Ureter (tissue), 1 donor: Measurements from ENCODE around the gene FDXACB1. TPM values are rescaled to one million over a fixed set of nuclear protein-coding genes. Genes with fewer than 3 reads are reported as not detected.
"Not testable (repeated sequence)": the region's sequence is repeated elsewhere in the genome, so short reads cannot be mapped to it uniquely, and the experiment has no call there.

Experiments
- DNase-seq: peaks from one replicate; pipeline ENCODE4 v3.0.0-alpha.2; 2020; ENCODE audit warnings: low spot score
- total RNA-seq: library from RNA; stranded (reverse); gene quantifications from one replicate; pipeline ENCODE4 v1.2.4, GENCODE V29; 2023
- donor health status: DM: yes; HTN: yes; CAD: no.

Gene FDXACB1
- total RNA-seq, 1 donor from 2014 or later, result 3.8 TPM

DNA sequence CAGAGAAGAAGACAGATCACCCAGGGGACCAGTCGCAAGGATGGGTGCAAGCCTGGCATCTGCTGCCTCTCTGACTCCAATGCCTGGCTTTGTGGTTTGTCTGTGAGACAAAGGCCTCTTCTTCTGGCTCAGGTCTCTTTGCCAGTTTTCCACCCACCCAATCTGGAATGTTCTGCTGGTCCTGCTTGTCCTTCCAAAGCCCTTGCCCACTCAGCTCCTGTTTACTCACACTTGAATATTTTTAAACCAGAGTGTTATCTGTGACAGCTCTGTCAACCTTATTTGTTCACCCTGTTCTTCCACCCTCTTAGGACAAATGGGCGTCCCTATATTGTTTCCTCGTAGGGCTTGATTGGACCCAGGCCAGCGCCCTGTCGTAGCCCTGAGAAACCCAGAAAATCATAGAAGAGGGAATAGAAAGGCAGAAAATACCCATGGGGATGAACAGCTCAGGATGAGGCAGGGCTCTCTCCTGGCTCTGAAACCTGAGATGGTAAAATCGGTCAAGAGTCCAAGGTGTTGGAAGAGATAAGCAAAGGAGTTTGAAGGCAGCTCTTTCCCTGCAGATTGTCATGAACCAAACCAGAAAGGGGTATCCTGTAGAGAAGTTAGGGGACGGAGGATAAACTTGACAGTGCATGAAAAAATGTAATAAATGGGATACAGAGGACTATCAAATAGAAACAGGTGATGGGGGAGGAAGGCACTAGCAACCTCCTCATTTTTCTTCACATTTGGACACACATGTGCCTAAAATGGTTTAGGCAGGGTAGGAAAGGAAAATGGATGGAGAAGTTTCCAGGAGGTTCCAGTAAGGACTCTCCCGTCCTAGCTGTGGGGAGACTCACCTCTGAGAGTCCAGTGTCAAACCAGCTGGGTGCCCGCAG, 32.0 kb upstream of the FDXACB1 start:
- DNase-seq, result no peak

DNA sequence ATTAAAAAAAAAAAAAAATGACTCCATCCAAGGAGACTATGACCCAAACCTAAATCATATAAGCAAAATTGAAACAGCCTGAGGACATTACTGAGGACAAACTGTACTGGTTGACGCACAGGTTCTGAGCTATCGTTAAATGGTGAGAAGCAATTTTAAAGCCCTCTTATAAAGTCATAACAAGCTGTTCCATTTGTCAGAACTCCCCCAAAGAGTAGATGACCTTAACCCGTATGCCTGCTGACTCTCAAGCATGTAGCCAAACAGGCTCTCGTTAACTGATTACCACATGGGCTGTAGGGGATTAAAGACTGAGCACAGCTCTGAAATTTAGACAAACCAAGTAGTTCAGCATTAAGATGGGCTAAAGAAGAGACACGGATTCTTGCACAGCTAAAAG, 30.4 kb upstream of the FDXACB1 start:
- no peak for DNase-seq

DNA sequence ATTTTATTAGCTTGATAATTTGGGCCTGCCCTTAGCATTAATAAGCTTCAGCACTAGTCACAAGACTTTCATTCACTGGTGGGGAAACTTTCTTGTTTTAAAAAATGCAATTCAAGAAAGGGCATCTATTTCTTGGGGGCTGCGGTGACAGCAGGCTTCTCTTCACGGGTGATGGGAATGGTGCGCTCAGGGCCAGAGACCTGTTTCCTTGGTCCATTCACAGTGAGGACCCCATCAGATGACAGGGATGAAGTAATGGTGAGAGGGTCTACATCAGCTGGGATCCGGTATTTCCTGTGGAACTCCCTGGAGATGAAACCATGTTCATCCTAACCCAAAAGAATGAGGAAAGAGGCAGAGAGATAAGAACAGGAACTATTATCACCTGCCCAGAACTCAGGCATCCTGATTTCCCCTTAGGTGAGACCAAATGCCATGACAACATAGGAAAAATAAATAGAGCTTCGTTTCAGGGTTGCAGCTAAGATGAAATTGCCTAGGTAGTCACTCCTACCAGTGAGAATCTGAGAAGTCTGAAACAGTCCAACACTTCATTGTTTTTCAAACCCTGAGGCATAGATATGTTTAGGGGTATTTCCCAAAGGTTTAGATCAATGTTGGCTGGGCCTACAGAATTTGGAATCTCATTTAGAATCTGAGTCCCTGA, 29.8 kb upstream of the FDXACB1 start:
- DNase-seq, result no peak

DNA sequence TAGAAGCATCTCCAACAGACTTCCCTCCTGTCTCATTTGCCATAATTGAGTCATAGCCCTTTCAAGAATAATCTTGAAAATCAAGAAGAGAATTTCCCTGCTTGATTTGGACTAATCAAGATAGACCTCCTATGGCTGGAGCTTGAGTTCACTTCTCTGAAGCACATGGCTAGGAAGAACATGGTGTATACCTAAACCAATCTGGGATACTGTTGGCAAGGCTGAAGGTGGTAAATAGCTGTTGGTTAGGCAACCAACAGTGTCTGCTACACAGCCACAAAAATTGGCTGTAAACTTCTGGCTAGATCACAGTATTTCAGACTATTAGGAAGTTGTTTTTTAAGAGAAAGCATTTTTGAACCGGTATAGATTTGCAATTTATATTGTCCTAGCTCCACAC, 27.7 kb upstream of the FDXACB1 start:
- DNase-seq, result no peak

DNA sequence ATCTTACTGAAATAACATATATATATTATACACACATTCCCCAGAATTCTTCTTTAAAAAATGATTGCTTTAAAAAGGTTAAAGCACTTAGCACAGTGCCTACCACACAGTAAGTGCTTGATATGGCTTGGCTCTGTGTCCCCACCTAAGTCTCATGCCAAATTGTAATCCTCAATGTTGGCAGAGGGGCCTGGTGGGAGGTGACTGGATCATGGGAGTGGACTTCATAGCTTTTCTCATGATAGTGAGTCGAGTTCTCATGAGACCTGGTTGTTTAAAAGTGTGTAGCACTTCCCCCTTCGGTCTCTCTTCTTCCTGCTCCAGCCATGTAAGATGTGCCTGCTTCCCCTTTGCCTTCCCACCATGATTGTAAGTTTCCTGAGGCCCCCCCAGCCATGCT, 26.4 kb upstream of the FDXACB1 start:
- no peak for DNase-seq

DNA sequence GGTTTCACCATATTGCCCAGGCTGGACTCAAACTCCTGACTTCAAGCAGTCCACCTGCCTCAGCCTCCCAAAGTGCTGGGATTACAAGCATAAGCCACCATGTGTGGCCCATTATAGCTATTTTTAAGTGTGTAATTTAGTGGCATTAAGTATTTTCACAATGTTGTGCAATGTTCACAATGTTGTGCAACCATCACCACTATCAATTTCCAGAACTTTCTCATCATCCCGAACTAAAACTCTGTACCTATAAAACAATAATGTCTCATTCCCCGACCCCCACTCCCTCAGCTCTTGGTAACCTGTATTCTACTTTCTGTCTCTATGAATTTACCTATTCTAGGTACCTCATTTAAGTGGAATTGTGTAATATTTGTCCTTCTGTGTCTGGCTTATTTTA, 7.9 kb upstream of the FDXACB1 start:
- no peak for DNase-seq

DNA sequence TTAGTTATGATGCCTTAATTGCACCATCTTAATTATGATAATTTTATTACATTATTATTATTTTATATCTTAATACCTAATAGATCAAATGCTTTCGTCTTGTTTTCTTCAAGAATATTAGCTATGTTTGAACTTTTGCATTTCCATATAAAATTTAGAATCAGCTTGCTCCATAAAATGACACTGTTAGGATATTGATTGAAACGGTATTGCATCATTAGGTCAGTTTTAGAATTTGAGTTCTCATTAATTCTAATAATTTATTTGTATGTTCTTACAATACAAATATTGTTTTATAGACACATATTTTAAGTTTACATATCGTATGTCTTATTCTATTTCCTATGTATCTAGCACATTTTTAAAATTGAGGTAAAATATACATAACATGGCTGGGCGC, 7.1 kb upstream of the FDXACB1 start:
- DNase-seq, result no peak

DNA sequence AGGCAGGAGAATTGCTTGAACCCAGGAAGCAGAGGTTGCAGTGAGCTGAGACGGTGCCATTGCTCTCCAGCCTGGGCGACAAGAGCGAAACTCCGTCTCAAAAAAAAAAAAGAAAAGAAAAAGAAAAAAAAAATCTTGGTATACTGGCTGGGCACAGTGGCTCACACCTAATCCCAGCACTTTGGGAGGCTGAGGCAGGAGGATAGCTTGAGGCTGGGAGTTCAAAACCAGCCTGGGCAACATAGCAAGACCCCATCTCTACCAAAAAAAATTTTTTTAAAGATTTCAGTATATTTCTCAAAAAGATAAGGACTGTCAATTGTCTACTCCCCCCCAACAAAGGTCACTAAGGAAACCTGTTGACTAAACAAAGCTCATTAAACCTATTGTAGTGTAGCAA, 6.1 kb upstream of the FDXACB1 start:
- not testable (repeated sequence) for DNase-seq

DNA sequence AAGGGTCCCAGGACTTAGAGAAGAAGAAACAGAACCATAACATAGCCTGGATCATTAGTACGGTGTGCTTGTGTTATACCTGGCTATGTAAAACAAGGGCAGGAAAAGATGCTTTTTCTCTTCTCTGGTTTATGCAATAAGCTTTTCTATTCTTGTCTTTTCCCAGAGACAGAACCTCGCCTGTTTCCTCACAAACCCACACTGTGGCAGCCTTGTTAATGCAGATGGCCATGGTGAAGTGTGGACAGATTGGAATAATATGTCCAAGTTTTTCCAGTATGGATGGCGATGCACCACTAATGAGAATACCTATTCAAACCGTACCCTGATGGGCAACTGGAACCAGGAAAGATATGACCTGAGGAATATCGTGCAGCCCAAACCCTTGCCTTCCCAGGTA, 3.2 kb upstream of the FDXACB1 start:
- no peak for DNase-seq

DNA sequence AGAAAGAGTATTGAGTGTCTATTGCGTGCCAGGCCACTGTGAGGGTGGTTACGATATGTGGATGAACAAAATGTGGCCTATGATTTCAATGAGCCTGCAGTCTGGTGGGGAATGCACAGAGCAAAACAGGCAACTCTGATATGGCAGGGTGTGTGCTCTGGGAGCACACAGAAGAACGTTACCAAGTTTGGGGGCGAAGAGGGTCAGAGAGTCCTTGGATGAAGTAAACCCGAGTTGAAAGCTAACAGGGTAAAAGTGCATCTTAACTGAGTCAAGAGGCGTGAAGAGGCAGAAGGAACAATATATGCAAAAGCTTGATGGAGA, 634 bp upstream of the FDXACB1 start:
- DNase-seq, result no peak

DNA sequence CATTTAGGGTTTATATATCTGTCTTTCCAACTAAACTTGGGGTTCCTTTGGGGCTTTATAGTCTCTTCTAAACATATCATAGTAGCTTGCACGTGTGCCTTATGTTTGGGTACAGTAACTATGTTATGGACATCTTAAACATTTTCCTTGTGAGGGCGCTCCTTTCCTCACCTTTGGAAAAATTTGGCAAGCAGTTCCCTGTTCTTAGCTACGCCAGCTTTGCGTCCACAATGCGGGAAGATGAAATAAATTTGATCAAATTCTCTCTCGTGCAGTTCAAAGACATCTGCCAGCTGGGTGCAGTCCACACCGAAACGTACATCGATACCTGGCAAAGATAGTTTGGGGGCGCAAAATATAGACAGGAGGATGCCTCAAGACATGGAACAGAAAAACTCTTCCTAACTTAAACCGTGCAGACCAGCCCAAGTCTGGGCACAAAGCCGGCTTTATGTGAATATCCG, 548 bp downstream of the FDXACB1 start:
- DNase-seq, result no peak

DNA sequence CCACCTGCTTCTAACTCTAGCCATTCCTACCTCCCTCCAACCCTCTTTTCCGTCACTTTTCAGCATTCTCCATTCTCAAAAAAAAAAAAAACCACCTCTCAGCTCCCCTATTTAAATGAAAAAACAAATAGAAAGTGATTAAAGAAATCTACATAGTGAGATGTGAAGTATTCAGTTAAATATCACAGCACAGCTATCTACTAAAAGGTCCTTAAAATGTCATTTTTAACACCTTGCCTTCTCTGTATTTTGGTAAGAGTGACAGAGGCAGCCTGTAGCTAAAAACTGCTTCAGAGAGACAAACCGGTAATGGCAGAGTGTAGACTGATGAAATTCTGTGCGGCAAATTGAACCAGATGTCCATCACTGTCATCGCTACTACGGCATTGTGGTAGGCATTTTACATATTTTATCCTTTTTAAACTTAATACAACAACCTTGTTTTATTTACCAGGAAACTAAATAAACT, 7.2 kb downstream of the FDXACB1 start:
- no peak for DNase-seq

DNA sequence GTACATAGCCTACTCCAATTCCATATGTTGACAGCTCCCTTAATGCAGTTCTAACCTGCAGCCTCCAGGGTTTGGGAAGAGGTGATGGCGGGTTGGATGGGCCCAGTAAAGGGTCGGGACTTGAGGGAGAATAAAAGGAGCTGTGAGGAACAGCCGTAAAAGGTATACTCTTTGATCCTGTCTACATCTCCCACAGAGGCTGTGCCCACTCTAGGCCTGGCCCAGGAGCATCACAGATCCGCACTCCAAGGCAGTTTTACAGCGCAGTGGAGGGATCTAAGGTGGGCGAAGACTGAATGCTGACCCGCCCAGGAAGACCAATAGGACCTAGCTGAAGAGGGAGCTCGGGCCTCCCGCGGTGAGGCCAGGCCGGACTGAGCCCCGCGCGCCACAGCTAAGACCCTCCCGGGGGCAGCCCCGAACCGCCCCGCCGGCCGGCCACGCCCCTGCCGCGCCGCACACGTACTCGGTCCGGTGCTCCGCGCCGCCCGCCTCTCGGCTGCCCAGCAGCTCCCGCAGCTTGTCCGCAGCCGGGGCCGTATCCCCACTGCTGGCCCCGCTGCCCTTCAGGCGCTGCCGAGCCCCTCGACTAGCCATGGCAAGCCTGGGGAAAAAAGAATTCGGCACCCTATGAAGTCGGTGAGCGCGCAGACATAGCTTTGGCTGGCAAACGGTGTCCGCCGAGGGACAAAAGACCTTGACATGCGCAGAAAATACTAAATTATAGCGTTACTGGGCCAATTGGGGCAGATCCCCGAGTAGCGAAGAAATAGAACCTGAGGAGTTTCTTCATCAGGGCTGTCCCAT, 7.9 kb downstream of the FDXACB1 start, which contains the start of gene ALG9:
ALG9 (minus strand) TSS at position 696 of the 807 bp plus-strand sequence; CDS start at position 597, 99 bp downstream.
- peak; percentile 90 for DNase-seq

DNA sequence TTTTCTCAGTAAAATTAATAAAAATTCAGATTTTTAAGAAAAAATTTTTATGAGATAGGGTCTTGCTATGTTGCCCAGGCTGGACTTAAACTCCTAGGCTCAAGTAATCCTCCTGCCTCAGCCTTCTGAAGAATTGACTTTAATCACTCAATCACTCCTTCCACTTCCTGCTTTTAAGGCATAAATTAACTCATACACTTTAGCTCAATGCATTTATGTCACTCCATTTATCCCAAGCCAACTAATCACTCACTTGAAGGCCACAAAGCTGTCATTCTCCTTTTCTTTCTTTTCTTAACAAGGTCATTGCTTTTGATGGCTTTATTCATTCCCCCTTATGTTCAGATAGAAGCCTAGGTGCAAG, 8.5 kb downstream of the FDXACB1 start:
- DNase-seq, result no peak

DNA sequence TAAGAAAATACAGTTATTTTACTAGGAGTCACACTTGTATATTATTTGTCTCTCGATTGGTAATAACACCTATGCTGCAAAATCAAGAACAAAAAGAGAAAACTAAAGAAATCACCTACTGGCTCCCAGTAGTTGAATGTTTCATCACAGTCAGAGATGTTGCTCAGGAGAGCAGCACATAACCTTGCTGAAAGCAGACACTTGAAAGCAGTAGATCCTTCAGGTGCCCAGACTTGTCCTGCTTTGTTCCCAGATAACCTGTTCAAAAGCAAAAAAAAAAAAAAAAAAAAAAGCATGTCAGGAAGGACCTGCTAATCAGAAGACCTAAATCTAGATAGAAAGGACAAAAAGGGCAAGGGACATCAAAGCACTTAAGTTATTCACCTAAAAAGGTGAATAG, 8.9 kb downstream of the FDXACB1 start:
- no peak for DNase-seq

DNA sequence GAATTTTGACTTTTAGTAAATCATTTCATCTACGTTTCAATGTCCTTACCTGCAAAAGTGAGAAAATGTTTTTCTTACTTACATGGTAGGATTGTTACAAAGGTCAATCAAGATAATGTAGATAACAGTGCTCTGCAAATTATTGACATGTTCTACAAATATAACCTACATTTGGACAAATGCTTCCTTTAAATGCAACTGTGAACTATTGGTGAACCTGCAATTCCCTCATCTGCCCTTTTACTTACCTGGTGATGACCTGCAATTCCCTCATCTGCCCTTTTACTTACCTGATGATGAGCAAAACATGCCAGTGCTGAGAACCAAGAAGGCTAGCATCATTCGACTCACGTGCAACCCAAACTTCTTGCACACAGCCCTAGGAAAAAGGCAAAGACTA, 18.7 kb downstream of the FDXACB1 start:
- no peak for DNase-seq

DNA sequence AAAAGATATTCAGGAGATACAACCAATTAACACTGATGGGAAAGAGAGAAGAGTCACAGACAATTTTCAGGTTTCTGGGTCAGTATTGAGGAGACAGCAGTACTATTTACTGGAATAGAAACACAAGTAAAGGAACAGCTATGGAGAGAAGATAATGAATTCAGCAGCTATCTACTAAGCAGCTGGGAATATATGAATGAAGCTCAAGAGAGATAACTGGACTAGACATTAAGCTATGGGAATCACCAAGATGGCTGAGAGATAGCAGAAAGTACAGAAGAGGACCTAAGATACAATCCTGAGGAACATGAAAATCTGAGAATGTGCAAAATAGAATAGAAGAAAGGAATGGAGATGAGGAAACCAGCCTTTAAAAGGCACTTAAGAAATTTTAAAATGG, 23.5 kb downstream of the FDXACB1 start:
- DNase-seq, result no peak

DNA sequence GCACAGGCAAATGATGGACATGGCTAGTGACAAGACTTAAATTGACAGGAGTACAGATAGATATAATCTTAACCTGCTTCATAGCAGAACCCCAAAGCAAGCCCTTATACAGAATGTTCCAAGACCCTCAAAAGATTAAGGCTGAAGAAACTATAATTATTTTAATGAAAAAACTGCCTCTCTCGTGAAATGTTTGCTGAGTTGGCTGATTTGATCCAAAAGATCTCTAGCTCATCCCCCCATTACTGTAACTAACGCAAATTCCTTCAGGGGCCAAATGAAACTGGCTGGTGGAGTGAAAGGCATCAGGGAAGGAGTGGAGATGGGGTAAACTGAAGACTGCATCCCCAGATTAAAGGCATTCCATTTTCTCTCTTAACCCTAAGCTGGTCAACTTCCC, 26.9 kb downstream of the FDXACB1 start:
- DNase-seq, result no peak

DNA sequence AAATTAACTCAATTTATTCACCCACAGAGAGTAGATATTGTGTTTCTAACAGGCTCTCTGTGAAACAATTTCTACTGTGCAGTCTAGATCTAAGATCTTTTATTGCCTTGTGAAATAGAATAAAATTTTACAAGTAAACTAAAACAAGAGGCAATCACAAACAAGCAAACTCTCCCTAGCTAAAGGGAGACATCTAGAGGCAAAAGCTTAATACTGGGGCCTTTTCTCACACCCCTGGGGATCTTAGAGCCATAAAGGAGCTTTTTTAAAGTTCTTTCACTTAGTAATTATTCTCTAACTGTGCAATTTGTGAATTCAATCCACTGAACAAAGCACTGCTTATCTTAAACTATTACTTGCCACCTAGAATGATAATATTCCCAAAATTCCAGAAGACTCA, 27.3 kb downstream of the FDXACB1 start:
- no peak for DNase-seq

DNA sequence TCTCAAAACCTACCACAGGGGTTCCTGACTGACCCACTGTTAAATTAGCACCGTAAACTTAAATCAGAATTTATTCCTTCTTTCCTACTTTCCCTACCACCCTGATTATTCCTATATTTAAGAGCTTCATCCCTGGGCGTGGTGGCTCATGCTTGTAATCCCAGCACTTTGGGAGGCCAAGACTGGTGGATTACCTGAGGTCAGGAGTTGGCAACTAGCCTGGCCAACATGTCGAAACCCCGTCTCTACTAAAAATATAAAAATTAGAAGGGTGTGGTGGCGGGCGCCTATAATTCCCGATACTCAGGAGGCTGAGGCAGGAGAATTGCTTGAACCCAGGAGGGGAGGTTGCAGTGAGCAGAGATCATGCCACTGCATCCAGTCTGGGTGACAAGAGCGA, 27.9 kb downstream of the FDXACB1 start:
- no peak for DNase-seq

DNA sequence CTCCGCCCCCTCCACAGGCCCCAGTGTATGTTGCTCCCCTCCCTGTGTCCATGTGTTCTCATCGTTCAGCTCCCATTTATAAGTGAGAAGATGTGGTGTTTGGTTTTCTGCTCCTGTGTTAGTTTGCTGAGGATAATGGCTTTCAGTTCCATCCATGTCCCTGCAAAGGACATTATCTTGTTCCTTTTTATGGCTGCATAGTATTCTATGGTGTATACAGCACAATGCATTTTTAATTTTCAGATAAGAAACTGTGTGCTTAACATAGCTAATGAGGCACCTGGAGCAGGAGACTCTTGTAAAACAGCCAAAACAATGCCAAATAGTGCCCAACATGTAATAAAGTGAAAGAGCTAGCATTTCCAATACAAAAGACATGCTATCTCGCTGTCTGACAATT, 29.3 kb downstream of the FDXACB1 start:
- no peak for DNase-seq

DNA sequence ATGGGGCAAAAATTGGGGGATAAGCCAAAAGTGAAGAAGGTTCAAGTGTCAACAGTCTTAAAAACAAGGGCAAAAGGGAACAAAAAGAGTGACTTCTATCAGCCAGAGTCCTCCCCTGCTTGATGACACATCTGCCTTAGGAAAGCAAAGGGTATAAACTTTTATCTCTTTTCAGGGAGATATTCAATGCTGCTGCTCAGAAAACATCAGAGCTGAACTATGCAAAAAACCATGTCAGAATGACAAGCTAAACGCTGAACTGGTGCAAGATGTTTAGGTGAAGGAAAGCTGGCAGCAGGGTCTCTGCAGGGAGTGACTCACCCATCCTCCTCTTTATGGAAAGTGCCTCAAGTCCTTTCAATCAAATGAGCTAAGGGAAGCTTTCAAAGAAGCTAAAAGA, 32.3 kb downstream of the FDXACB1 start:
- no peak for DNase-seq
